NCI-H1436 treated with DMSO at 0.1 percent for 48 hours (cell line): ENCODE measurements around the gene AMOTL2.

Experiments
- DNase-seq: peaks from one replicate; lab custom pipeline; 2025; lab: John Stamatoyannopoulos, UW

The AMOTL2 gene

DNA sequence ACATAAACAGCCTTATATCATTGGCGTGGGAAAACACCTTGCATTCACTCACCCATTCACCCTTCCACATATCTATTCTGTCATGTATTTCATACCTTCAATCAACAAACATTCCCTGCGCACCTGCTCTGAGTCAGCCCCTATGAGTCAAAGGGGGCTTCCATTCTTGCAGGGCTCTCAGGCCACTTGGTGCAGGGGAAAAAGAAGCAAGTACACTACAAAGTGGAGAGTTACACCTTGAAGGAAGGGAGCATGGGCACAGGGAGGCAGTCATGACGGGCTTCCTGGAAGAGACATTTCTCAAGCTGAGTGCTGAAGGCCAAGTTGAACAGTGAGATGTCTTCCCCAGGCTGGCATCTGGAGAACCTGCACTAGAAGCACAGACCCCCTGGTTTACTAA is 4.6 kb upstream of the AMOTL2 start:
- no peak for DNase-seq

- no peak for DNase-seq
Measured at GRCh38 chr3:134378384-134378783, 4.1 kb upstream of the AMOTL2 start.

GRCh38 chr3:134377896-134378295 is 3.6 kb upstream of the AMOTL2 start:
- no peak for DNase-seq

- no peak for DNase-seq
Measured at GRCh38 chr3:134376786-134377426, 2.7 kb upstream of the AMOTL2 start.

DNA sequence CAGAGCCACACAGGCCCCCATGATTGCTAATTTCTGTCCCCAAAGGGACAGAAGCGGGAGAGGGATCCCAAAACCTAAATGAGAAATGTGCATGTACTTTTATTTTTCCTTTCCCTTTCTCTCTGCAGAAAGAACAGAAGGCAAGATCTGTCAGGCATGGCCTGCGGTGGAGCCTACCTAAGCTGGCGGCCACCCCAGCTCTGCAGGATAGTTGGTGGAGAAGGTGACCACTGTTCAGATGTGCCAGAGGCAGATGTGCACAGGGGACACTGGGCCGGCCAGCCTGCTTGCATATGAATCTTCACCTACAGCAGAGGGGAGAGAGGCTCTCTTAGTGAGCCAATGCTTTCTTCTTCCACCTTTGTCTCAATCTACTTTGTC is 2.1 kb upstream of the AMOTL2 start:
- no peak for DNase-seq

GRCh38 chr3:134375582-134376384 is 1.5 kb upstream of the AMOTL2 start:
- DNase-seq, result no peak

- DNase-seq, result no peak
Measured at GRCh38 chr3:134374791-134375581, 739 bp upstream of the AMOTL2 start.

GRCh38 chr3:134373271-134374104 is 759 bp downstream of the AMOTL2 start:
- DNase-seq, result no peak

- no peak for DNase-seq
Measured at GRCh38 chr3:134372396-134373270, 1.6 kb downstream of the AMOTL2 start.

DNA sequence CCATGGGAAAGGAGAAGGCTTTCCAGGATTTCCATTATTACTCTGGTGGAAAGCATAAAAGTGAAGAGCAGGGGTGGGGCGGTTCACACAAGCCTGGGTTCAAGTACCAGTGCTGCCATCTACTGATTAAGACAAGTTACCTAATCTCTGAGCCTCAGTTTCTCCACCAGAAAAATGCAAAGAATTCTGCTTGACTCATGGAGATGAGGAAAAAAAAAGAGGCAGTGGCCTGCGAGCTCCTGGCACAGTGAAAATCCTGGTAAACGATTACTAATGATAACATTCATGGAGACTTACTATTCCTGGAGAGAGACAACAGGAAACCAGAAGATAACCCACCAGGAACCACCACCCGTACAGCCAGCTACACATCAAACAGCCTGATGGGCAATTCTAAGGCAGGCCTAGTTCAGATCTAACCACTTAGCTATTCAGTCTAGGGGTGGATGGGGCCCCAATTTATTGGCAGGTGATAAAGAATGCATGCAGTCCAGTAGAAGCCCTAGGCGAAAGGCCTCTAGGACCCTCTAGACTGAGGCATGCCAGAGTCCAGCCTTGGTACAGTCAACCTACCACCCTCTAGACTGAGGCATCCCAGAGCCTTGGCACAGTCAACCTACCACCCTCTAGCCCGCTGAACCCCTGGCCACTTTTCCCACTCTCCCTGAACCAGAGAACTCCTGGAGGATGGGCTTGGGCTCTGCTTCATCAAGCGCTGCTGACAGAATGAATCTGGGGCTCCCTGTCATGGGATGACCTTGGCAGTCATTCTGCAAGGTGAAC is 2.5 kb downstream of the AMOTL2 start:
- no peak for DNase-seq

GRCh38 chr3:134370611-134371531 is 3.4 kb downstream of the AMOTL2 start:
- no peak for DNase-seq

- no peak for DNase-seq
Measured at GRCh38 chr3:134369861-134370596, 4.2 kb downstream of the AMOTL2 start.

GRCh38 chr3:134369231-134369741 is 5.0 kb downstream of the AMOTL2 start:
- no peak for DNase-seq

- no peak for DNase-seq
Measured at GRCh38 chr3:134368751-134369105, 5.5 kb downstream of the AMOTL2 start.

DNA sequence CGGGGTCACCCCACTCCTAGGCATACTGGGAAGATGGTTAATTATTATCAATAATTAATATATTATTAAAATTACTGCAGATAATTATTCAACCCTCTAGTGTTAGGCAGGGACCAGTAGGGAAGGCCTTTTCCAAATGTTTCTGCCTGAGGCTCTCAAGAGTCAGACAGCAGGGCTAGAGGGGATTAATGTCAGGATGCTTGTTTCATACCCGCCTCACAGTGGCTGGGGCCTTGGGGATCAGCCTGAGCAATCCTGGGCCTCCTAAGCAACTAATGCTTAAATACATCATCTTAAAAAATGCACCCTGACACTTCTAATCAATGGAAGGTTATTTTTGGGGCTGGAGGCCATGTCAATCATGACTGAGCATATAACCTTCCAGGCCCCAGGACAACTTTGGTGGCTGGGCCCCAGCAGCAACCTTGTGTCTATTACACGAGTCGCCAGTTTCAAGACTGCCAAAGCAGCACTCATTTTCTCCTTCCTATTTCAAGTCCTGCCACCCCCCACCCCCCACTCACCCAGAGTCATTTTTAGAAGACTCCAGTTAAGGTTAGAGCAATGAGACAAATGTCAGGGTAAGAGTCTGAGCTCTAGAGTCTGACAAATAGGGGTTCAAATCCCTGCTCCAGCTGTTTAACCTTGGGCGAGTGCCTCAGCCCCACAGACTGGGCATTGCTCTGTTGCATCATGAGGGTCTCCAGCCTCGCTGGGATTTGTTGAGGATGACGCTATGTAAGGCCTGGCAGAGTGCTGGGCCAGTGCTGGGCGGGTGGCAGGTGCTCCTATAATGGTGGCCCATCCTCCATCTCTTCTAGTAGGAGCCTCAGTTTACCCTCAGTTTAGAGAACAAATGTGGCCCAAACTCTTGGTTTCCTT is 6.1 kb downstream of the AMOTL2 start:
- no peak for DNase-seq

DNA sequence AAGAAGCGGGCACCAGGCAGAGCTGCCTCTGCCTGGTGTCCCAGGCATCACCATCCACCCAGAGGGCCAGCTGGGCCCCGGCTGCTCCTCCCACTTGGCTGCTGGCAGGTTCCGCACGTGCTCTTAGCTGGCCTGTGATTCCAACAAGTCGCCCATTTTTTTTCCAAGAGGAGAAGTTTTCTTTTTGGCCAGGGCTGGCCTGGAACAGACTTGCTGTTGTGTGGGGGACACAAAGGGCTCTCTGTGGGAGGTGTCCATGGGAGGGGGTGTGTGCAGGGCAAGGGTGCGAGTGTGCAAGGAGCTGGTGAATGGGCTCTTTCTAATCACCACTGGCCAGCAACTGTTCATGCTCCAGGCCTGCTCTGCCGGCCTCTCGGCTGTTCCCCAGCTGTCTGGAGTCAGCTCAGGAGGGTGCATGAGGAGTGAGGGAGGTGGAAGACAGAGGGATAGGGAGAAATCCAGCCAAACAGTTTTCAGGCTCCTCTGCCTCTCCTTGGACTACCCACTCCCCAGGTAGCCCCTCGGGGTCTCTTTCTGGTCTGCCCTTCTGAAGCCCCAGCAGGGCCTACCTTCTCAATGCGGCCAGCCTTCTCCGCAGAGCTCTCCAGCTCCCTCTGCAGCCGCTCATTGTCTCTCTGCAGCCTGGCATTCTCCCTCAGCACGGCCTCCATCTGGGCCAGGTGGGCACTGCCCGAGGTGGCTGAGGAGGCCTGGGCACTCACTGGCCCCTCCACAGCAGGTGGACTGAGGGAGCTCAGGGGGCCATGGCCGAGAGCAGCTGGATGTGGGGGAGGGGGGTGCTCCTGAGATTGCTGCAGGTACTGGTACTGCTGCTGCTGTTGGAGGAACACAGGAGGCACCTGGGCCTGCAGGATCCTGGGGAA is 7.1 kb downstream of the AMOTL2 start:
- no peak for DNase-seq
